22Rv1 (cell line): ENCODE results near the gene KLRF2.

Experiments used
- ZFX ChIP-seq: fragments of 450-650 bp; IDR thresholded peaks from 2 replicates; pipeline ENCODE4 v1.6.1; 2017; ENCODE audit warnings: antibody characterized with exemption, borderline replicate concordance
- TF ChIP-seq, protein P1 (sequence below): fragments of 450-650 bp; IDR thresholded peaks from 2 replicates; pipeline ENCODE4 v1.5.1; 2017; ENCODE audit warnings: mild to moderate bottlenecking

DNA sequence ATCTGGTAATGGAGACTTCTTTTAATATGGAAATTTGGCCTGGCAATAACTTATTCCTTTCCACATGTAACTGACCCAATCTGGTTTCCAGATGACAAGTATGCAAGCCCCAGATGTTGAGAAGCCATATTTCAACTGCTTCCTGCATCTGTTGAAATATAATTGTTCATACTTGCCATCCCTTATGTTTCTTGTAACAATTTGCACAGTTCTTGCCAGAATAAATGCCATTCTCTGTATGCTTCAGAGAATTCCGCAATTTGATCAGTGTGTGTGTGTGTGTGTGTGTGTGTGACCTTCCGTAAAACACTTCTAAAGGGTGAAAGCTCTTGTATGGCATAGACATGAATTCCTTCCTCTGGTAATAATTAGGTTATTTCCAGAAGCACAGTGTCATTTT, 52.7 kb downstream of the KLRF2 start:
- TF ChIP-seq, protein P1, sequence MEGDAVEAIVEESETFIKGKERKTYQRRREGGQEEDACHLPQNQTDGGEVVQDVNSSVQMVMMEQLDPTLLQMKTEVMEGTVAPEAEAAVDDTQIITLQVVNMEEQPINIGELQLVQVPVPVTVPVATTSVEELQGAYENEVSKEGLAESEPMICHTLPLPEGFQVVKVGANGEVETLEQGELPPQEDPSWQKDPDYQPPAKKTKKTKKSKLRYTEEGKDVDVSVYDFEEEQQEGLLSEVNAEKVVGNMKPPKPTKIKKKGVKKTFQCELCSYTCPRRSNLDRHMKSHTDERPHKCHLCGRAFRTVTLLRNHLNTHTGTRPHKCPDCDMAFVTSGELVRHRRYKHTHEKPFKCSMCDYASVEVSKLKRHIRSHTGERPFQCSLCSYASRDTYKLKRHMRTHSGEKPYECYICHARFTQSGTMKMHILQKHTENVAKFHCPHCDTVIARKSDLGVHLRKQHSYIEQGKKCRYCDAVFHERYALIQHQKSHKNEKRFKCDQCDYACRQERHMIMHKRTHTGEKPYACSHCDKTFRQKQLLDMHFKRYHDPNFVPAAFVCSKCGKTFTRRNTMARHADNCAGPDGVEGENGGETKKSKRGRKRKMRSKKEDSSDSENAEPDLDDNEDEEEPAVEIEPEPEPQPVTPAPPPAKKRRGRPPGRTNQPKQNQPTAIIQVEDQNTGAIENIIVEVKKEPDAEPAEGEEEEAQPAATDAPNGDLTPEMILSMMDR = no peak
- no peak for TF ChIP-seq ZFX
